OCI-LY7 (cell line): ENCODE measurements around the gene KRTCAP2.
A peak's percentile ranks its signal among the peaks of the same experiment; 100 is the strongest.

Source experiments
- EZH2phosphoT487 ChIP-seq: fragments of 200-600 bp; sonication (generic); IDR thresholded peaks from 2 replicates; pipeline ENCODE4 v1.6.1; 2018; ENCODE audit warnings: low read depth, borderline replicate concordance, mild to moderate bottlenecking, mixed run types, antibody characterized with exemption, low read length, moderate library complexity, mixed read lengths
- TF ChIP-seq, protein P1 (sequence below): fragments of 200-600 bp; sonication (generic); conservative IDR thresholded peaks from 2 replicates; pipeline ENCODE4 v1.5.1; 2014; ENCODE audit warnings: mild to moderate bottlenecking, antibody characterized with exemption, low read length, moderate library complexity, mixed read lengths

DNA sequence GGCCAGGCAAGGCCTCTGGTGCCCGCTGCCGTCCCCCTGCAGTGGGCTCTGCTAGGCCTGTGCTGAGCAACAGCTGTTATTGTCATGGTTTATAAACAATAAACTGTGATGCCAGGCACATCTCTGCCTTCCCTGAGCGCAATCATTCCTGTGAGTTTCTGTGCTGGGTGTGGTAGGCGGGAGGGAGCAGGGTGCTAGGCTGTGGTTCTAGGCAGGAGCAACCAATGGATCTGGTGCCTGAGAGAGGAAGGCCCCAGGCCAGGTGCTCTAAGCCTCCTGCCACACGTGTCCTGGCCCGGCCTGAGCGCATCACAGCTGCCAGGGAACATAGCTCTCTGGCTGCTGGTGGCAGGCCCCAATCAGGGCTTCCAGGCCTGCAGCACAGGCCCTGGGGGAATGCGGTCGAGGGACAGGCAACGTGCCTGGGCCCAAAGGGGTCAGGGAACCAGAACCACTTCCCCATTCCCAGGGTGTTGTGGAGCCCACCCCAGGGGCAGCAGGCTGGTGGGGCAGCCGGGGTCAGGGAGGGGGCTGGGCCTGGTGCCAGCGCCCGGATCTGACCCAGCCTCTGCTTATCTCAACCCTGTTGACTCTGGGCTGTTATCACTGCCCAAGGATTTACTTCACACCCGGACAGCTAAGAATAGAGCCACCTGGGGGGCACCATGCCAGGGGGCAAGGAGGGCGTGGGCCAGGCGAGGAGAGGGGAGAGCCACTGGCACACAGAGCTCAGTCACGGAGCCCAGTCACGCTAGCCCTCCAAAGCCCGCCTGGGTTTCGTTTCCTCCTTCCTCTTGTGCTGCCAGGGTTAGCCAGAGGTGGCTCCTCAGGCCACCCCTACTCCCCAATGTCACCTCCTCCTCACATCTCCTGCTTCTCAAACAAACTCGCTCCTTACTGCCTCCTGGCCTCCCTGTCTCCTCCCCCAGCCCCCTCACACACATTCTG, 12.0 kb upstream of the KRTCAP2 start:
- TF ChIP-seq, protein P1, sequence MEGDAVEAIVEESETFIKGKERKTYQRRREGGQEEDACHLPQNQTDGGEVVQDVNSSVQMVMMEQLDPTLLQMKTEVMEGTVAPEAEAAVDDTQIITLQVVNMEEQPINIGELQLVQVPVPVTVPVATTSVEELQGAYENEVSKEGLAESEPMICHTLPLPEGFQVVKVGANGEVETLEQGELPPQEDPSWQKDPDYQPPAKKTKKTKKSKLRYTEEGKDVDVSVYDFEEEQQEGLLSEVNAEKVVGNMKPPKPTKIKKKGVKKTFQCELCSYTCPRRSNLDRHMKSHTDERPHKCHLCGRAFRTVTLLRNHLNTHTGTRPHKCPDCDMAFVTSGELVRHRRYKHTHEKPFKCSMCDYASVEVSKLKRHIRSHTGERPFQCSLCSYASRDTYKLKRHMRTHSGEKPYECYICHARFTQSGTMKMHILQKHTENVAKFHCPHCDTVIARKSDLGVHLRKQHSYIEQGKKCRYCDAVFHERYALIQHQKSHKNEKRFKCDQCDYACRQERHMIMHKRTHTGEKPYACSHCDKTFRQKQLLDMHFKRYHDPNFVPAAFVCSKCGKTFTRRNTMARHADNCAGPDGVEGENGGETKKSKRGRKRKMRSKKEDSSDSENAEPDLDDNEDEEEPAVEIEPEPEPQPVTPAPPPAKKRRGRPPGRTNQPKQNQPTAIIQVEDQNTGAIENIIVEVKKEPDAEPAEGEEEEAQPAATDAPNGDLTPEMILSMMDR: peak; percentile 54
- TF ChIP-seq EZH2phosphoT487: no peak
